ENCODE measurements around the gene EIF3I. TPM values are rescaled to one million over a fixed set of nuclear protein-coding genes. Genes with fewer than 3 reads are reported as not detected.

The EIF3I gene
- polyA plus RNA-seq, 1 experiment: 478 TPM

DNA sequence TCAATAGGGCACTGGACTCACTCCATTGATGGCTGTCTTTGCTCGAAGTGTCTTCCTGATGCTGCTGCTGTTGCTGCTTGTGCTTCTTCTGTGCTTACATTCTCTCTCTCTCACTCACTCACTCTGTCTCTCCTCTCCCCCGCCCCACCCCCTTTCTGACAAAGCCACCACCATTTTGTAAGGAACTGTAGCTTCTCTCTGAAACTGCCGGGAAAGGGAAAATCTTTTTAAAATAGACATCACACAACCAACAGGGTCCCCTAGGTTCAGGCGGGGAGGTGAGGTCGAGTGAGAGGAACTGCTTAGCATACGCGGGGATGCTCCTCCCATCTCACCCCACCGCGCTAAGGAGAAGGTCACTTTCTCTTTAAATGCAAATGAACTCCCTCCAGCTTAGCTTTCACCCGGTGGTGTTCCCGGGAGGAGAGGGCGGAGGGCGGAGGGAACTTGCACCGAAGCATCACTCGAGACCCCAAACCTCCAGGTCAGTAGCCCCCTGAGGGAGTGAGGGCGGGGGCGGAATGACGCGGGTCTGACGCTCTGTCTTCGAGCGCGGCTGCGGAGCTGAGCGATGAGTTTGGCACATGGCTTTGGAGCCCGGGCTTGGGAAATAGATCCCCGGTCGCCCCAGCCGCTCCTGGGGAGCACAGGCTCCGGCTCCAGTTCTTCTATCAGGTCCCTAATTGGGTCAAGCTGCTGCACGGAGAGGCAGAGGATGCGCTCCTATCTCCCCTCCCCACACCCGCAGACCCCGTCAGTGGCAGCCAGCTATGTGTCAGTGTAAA, 21.8 kb upstream of the EIF3I start, which contains the start of gene CCDC28B:
Gene CCDC28B (plus strand): TSS at position 370 of the 785 bp plus-strand sequence. CDS start 1,341 bp downstream, outside the sequence.
- CTCF ChIA-PET: interaction anchor here (0.7 to 3.0 kb wide), 6 partner anchors 12 to 215 kb away, joined by 3 to 18 read pairs (median 3); no protein-coding TSS in a partner anchor
- TF ChIP-seq, protein P1, sequence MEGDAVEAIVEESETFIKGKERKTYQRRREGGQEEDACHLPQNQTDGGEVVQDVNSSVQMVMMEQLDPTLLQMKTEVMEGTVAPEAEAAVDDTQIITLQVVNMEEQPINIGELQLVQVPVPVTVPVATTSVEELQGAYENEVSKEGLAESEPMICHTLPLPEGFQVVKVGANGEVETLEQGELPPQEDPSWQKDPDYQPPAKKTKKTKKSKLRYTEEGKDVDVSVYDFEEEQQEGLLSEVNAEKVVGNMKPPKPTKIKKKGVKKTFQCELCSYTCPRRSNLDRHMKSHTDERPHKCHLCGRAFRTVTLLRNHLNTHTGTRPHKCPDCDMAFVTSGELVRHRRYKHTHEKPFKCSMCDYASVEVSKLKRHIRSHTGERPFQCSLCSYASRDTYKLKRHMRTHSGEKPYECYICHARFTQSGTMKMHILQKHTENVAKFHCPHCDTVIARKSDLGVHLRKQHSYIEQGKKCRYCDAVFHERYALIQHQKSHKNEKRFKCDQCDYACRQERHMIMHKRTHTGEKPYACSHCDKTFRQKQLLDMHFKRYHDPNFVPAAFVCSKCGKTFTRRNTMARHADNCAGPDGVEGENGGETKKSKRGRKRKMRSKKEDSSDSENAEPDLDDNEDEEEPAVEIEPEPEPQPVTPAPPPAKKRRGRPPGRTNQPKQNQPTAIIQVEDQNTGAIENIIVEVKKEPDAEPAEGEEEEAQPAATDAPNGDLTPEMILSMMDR (IDR thresholded peaks at IDR 0.05; ENCODE audit: insufficient read depth, low read depth, low read length): no peak
- H3K27me3 ChIP-seq (ENCODE audit: control insufficient read depth, insufficient read depth, low read length): no peaks in the 10 kb centered on the region
- no peak for DNase-seq (ENCODE audit: low read depth)
- H3K4me3 ChIP-seq (ENCODE audit: low read depth, low read length): peak within 1 kb of the TSS; percentile 65
- POLR2A ChIA-PET: interaction anchor here (0.9 to 1.4 kb wide), 2 partner anchors 11 to 194 kb away, joined by 3 to 5 read pairs; partner anchors contain the start of gene BSDC1
- H3K36me3 ChIP-seq (ENCODE audit: control insufficient read depth, insufficient read depth, low read length): peaks cover 17% of the 10 kb centered on the region

DNA sequence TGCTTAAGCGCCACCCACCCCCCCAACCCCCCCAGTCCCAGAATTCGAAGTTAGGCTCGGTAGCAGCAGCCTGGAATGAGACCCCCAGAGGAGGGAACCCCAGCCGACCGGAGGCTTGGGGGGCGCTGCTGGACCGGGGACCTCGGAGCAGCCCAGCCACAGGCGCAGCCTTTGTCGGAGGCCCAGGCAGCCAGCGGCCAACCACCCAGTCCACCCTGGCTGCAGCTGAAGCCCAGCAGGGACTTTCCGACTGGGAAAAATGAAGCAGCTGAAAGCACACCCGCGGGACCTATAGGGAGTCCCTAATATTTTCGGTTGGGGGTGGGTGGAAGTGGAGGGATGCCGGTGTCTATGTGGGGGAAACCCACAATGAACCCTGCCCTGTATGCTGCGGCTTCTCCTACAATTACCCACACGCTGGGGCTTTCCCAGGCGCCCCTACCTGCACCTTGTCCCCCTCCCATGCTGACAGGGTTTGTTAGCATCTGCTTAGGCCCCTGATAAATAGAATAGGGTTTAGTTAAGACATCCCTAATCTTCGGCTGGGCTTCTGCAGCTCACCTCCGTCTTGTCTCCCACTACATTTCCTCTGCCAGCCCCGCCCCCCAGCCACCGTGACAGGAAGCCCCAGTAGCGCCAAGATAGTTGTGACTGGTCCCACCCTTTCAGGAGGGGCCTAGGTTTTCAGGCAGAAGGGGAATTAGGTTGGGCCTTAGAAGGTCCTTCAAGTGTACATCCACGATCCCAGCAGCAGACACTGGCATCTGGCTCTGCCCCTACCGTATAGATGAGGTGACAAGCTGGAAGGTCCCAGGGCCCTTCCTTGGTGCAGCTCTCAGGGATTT, 21.0 kb upstream of the EIF3I start:
- ChIA-PET CTCF (interaction anchor here (0.7 to 3.0 kb wide), 4 partner anchors 11 to 214 kb away, joined by 3 to 18 read pairs (median 3); no protein-coding TSS in a partner anchor), POLR2A (interaction anchor here (0.9 to 1.4 kb wide), 2 partner anchors 10 to 193 kb away, joined by 3 to 5 read pairs; partner anchors contain the start of gene BSDC1)
- Histone ChIP-seq H3K27me3 (ENCODE audit: control insufficient read depth, insufficient read depth, low read length) (no peaks in the 10 kb centered on the region), H3K4me3 (ENCODE audit: low read depth, low read length) (peak overlapping the region; percentile 65), H3K36me3 (ENCODE audit: control insufficient read depth, insufficient read depth, low read length) (peaks cover 11% of the 10 kb centered on the region)
- DNase-seq (ENCODE audit: low read depth): no peak
- TF ChIP-seq, protein P1 (IDR thresholded peaks at IDR 0.05; ENCODE audit: insufficient read depth, low read depth, low read length): peak; percentile 36; the same call in 1 of the 2 replicates

DNA sequence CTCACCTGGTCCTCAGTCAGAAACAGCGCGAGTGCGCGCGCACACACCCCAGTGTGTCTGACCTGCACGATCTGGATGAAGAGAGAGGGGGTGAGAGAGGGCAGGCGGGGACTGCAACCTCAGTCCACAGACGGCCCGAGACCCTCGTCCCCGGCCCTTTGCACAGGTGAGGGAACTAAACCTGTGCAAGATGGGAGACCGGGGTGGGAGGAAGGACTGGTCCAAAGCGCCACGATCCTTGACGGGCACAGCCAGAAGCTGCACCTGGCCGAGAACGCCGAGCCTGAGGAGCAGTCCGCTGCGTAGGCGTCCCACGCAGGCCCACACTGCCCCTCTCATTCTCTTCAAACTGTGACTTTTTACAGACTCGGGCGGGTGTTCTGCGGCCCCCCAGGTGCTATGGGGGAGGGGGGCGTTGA, 17.3 kb upstream of the EIF3I start:
- POLR2A ChIA-PET: interaction anchor here (0.6 kb wide), 1 partner anchor 11 kb away, joined by 3 read pairs; no protein-coding TSS in a partner anchor

DNA sequence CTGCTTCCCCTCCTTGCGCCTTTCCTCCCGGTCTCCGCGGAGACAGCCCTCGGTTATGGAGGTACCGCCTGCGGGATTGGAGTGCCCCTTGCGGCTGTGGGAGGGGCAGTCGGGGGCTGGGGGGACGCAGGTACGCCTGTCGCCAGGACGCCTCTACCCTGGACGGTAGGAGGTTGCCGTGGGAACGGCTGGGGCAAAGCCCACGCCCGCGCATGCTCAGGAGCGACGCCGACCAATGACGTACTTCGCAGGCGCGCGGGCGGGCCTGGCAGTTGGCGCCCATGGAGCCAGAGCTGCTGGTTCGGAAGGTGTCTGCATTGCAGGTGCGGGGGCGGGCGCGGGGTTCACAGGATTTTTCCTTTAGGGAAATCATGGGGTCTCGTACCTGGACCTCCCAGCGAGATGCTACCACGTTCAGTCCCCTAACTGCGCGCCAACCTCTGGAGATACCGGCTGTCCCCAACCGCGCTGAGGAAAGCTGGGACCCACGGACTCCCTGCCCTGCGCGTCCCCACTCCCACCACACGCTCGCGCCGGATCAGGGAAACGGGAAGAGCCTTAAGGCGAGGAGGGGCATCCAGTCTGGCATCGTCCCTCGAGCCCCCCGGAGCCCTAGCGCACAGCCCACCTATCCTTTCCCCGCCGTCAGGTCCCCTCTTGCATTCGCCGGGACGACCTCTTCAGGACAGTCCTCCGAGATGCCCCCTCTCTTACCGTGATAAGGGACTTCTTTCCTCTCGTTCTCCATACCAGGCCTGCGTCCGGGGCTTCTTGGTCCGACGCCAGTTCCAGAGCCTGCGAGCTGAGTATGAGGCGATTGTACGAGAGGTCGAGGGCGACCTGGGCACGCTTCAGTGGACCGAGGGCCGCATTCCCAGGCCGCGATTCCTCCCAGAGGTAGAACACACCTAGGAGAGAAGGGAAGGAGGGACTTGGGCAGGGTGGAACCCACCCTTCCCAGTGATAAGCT, 16.5 kb upstream of the EIF3I start, which contains the start of gene IQCC:
Gene IQCC (plus strand): TSS at position 271 of the 970 bp plus-strand sequence. CDS start 11 bp downstream, at position 282.
- Histone ChIP-seq H3K4me3 (ENCODE audit: low read depth, low read length) (peak within 1 kb of the TSS; percentile 74), H3K27me3 (ENCODE audit: control insufficient read depth, insufficient read depth, low read length) (no peaks in the 10 kb centered on the region), H3K36me3 (ENCODE audit: control insufficient read depth, insufficient read depth, low read length) (peaks cover 3% of the 10 kb centered on the region; the same call in 1 of the 2 replicates)
- CTCF ChIA-PET: interaction anchor here (1.3 to 1.8 kb wide), 3 partner anchors 10 to 130 kb away, joined by 3 to 17 read pairs (median 6); partner anchors contain the start of gene MARCKSL1
- TF ChIP-seq, protein P1 (IDR thresholded peaks at IDR 0.05; ENCODE audit: insufficient read depth, low read depth, low read length): no peak
- no peak for DNase-seq (ENCODE audit: low read depth)
- POLR2A ChIA-PET: interaction anchor here (0.6 kb wide), 1 partner anchor 12 kb away, joined by 3 read pairs; no protein-coding TSS in a partner anchor

More for the DNA sequence above, 17.3 kb upstream of the EIF3I start:
- no peaks in the 10 kb centered on the region for H3K27me3 ChIP-seq (ENCODE audit: control insufficient read depth, insufficient read depth, low read length)
- peak overlapping the region; percentile 74 for H3K4me3 ChIP-seq (ENCODE audit: low read depth, low read length)
- CTCF ChIA-PET: interaction anchor here (1.3 to 1.8 kb wide), 2 partner anchors 11 to 131 kb away, joined by 6 to 17 read pairs; partner anchors contain the start of gene MARCKSL1
- TF ChIP-seq, protein P1 (IDR thresholded peaks at IDR 0.05; ENCODE audit: insufficient read depth, low read depth, low read length): no peak
- peaks cover 3% of the 10 kb centered on the region; the same call in 1 of the 2 replicates for H3K36me3 ChIP-seq (ENCODE audit: control insufficient read depth, insufficient read depth, low read length)
- DNase-seq (ENCODE audit: low read depth): no peak

Data from BJ (cell line).